Stimulated activated CD4-positive, alpha-beta T cell treated with anti-CD3 and anti-CD28 coated beads, Interleukin-1b, Interleukin-23, amount 100 ng/mL, for 4 hours (primary cell): ENCODE measurements around the gene LRRC61.
"Not testable (repeated sequence)": the region's sequence is repeated elsewhere in the genome, so short reads cannot be mapped to it uniquely, and the experiment has no call there.

Experiments used
- DNase-seq, 2 donors: peaks; one replicate each; pipeline ENCODE4 v3.0.0-alpha.2; 2020; ENCODE audit warnings: low read depth in 2 of 2

LRRC61 gene

DNA sequence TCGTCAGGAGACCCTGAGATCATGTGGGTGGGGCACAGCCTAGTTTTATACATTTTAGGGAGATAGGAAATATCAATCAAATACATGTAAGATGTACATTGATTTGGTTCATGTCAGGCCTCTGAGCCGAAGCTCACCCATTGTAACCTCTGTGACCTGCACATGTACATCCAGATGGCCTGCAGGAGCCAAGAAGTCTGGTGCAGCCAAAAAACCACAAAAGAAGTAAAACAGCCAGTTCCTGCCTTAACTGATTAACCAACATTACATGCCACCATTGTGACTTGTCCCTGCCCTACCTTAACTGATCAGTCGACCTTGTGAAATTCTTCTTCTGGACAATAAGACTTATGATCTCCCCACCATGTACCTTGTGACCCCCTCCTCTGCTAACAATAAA is 16.0 kb upstream of the LRRC61 start:
- no peak for DNase-seq

DNA sequence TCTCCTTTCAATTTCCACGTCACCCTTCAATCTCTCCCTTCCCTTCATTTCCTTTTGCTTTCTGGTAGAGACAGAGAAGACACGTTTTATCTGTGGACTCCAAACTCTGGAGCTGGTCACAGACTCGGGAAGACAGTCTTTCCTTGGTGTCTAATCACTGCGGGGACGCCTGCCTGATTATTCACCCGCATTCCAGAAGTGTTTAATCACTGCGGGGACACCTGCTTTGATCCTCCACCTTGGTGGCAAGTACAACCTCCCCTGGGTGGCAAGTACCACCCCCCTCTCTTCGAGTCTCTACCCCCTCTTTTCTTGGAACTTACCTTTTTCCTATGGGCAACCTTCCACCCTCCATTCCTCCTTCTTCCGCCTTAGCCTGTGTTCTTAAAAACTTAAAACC is 15.3 kb upstream of the LRRC61 start:
- no peak for DNase-seq

DNA sequence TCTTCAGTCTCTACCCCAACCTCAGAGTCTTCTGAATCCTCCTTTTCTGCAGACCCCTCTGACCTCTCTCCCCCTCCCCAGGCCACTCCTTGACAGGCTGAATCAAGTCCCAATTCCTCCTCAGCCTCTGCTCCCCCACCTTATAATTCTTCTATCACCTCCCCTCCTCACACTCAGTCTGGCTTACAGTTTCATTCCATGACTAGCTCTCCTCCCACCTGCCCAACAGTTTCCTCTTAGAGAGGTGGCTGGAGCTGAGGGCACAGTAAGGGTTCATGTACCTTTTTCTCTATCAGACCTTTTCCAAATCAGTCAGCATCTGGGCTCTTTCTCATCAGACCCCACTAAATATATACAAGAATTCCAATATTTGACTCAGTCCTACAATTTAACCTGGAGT is 14.6 kb upstream of the LRRC61 start:
- DNase-seq: no peak

DNA sequence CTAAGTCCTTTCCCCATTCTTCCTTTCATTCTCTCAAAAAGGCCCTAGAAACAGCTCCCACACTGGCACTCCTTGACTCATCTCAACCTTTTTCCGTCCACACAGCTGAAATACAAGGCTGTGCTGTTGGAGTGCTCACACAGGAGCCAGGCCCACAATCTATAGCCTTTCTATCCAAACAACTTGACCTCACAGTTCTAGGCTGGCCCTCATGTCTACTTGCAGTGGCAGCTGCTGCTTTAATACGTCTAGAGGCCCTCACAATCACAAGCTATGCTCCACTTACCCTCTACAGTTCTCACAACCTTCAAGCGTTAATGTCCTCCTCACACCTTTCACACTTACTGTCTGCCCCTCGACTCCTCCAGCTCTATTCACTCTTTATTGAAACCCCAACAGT is 12.0 kb upstream of the LRRC61 start:
- DNase-seq: no peak

DNA sequence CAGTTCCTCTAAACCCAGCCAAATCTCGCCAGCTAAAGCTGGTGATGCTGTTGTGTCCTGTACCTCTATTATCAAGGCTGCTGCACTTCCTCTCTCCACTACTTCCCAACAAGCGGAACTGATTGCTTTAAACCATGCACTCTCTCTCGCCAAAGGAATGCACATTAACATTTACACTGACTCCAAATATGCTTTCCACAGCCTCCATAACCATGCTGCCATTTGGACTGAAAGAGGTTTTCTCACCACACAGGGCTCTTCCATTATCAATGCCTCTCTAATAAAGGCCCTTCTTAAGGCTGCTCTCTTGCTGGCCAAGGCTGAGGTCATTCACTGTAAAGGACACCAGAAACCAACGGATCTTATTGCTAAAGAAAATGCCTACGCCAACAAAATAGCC is 11.4 kb upstream of the LRRC61 start:
- no peak for DNase-seq

DNA sequence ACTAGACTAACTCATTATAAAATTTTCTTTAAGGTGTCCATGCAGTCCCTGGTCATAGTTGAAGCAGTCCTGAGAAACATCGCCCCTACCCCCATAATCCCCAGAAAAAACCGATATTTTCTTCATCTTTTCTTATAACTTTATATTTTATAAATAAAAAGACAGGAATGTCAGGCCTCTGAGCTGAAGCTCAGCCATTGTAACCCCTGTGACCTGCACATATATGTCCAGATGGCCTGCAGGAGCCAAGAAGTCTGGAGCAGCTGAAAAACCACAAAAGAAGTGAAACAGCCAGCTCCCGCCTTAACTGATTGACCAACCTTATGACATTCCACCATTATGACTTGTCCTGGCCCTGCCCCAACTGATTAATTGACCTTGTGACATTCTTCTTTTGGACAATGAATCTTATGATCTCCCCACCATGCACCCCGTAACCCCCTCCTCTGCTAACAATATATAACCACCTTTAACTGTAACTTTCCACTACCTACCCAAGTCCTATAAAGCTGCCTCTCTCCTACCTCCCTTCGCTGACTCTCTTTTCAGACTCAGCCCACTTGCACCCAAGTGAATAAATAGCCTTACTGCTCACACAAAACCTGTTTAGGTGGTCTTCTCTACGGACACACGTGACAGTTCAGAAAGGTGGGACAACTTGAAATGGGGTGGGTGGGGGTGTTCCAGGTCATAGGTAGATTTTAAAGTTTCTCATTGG is 10.3 kb upstream of the LRRC61 start:
- not testable (repeated sequence) for DNase-seq

DNA sequence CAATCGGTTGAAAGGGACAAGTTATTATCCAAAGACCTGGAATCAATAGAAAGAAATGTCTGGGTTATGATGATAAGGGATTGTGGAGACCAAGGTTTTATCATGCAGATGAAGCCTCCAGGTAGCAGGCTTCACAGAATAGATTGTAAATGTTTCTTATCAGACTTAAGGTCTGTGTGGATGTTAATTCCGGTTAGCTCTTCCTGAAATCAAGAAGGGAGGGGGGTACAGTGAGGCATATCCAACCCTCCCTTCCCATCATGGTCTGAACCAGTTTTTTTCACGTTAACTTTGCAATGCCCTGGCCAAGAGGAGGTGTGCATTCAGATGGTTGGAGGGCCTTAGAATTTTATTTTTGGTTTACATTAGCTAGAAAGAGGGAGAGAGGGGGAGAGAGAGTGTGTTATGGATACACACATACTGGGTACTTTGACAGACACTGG is 9.8 kb upstream of the LRRC61 start:
- DNase-seq: no peak

DNA sequence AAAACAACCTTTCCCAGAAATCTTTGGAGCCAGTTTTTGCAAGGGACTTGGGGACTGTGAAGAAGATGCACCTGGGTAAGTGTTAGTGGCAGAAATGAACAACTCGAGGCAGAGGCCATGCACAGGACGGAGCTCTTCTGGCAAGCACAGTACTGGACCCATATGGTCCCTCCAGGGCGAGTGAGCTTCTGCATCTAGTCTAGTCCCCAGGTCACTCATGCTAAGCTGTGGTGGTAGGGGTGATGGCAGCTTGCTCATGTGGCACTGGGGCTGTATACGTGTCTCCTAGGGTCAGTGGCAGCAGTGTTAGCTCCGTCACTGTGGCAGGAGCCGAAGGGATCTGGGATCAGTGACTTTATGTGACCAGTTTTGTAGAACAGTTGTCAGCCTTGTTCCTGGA is 9.3 kb upstream of the LRRC61 start:
- no peak for DNase-seq

DNA sequence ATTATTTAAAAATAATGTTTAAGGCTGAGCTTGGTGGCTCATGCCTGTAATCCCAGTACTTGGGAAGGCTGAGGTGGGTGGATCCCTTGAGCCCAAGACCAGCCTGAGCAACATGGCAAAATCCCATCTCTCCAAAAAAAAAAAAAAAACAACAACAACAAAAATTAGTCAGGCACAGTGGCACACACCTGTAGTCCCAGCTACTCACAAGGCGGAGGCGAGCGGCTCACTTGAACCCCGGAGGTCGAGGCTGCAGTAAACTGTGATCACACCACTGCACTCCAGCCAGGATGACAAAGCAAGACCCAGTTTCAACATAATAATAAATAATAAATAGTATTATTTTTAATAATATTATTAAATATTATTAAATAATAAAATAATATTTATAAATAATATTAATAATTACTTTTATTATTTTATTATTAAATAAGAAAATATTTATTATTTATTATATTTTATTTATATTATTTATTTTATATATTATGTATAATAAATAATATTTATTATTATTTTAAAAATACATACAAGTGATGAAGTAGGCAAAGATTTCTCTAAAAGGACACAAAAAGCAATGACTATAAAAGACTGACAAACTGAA is 8.4 kb upstream of the LRRC61 start:
- DNase-seq: no peak

DNA sequence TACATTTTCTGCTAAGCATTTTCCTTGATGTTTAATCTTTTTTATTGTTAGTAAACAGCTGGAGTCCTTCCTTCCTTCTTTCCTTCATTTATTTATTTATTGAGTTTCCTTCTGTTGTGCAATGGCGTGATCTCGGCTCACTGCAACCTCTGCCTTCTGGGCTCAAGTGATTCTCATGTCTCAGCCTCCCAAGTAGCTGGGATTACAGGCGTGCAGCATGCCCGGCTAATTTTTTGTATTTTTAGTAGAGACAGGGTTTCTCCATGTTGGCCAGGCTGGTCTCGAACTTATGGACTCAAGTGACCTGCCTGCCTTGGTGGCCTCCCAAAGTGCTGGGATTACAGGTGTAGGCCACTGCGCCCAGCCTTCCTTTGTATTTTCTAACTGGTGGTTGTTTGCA is 6.2 kb upstream of the LRRC61 start:
- not testable (repeated sequence) for DNase-seq

DNA sequence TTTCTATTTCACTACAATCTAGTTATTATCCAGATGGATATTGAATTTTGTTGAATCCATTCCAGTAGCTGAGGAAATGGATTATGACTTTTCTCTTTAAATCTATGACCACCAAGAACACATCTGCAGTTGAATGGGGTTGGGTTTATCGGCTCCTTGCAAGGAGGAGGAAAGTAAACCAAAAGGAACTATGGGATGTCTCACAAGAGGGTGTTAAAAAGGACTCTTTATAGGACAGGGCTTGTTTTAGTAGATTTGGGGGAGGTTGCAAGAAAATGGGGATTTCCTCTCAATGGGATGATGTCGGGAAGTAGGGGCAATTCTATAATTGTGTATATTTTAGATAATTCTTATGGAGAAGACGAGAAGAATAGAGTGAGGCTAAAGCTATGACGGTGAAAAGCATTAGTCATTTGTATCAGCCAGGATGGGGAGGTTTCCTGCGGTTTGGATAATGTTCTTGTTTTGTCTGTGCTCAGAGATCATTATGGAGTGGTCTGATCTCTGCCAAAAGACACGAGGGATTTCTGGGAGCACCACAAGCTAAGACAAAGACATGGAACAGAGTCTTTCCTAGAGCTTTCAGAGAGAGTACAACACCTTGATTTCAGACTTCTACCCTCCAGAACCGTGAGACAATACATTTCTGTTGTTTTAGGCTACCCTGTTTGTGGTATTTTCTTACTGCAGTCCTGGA is 5.3 kb upstream of the LRRC61 start:
- DNase-seq: no peak

DNA sequence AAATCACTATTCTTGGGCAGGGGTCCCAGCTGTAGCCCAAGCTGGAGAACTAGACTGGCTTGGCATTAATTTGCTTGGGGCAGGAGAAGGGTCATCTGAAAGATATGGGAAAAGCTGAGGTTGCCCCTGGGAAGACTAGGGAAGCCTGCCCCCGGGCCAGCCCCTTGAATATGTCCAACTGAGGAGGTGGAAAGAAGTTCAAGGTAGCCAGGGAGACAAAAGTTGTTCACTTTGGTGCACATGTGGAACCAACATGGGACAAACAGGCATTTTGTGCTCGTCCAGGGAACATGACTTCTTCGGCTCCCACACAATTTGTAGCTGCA is 1.4 kb upstream of the LRRC61 start:
- DNase-seq: no peak

DNA sequence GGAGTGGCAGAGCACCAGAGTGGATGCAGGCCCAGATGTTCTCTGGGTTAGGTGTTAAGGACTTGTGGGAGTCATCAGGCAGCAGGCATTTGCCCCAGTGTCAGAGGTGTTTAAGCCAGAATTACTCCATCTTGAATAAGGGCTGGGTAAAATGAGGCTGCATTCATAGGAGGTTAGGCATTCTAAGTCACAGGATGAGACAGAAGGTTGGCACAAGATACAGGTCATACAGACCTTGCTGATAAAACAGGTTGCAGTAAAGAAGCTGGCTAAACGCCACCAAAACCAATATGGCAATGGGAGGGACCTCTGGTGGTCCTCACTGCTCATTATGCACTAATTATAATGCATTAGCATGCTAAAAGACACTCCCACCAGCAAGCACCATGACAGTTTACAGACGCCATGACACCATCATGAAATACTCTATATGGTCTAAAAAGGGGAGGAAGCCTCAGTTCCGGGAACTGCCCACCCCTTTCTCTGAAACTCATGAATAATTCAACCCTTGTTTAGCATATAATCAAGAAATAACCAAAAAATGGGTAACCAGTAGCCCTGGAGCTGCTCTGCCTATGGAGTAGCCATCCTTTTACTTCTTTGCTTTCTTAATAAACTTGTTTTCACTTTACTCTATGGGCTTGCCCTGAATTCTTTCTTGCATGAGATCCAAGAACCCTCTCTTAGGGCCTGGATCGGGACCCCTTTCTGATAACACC is 882 bp upstream of the LRRC61 start:
- DNase-seq: peak; percentile 27 to 63

DNA sequence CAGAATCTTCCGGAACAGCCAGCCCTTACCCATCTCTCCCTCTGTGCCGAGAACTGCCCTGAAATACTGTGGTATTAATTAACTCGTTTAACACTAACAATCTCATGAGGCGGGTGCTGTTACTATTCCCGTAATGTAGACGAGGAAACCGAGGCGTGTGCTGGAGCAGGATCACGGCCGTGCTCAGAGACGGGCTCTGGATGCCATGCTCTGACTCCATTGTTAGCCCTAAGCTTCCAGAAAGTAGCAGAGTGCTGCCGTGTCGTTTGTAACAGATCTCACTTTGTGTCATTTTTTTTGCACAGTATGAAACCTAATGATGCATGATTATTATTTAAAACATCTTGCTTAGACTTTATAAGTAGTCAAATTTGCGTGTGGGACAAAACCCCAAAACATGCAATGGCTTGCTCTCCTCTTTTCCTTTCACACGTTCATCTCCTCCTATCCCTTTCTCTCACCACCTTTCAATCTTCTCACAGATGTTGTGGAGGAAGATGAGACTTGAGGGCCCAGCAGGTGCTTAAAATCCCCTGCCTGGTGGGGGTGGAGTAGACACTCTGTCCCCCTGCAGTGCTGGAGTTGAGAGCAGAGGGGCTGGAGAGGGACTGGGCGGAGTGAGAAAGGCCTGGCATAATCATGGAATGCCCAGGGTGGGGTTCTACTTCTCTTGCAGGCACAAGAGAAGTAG is 672 bp downstream of the LRRC61 start:
- DNase-seq: no peak

DNA sequence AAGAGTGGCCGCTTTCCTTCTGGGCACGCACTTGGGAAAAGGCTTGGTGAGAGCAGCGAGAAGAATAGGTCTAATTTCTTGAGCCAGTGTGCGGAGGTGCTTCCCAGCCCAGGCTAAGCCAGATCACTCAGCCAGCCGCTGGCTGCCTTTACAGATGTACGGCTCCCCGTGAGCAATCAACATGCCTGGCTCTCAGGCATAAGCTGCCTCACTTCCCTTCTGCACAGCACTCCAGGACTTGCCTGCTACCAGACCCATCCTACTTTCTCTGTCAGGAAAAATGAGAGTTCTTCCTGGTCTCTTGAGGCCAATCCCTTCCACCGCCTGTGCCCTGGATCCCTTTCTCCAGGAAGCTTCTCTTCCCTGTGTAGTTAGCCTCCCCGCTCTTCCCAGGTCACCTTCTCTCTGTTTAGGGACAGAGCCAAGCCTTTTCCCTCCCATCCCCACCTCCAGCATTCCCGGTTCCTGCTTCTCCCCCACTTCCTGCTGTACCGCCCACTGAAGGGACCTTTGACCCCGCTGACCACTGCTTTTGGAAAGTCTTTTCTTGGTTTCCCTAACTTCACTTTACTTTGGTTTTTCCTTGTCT is 1.3 kb downstream of the LRRC61 start:
- DNase-seq: no peak

DNA sequence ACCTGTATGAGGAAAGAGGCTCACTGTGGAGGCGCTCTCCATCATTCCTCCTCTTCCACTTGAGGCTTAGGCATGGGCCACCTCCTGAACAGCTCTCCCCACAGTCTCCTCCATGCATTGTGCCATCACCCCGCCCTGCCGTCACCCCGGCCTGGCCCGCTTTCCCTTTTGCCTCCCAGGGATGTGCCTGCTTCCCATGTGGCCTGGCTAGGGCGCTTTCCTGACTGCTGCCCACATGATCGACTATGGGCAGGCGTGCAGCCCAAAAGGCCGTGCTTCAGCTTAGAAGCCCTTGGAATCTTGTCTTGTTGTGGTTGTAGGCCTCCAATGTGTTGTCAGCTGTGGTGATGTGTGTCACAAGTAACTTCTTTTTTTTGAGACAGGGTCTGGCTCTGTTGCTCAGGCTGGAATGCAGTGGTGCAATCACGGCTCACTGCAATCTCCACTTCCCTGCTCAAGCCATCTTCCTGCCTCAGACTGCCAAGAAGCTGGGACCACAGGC is 2.0 kb downstream of the LRRC61 start:
- no peak for DNase-seq

DNA sequence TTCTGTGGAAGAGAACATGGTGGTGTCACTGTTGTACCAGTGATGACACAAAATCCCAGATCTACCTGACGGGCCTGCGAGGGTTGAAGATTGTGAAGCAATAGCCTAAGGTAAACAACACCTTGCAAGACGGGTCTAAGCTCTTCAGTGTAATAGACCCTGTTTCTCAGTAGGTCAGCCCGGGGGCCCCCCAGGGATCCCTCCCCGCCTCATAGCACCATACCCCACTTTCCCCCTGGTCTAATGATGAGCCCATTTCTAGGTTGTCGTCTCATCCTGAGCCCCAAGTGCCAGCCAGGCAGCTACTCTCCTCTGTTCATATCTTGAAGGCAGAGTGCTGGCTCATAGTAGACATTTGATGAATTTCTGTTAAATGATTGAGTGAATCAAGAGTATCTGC is 2.7 kb downstream of the LRRC61 start:
- DNase-seq: no peak

DNA sequence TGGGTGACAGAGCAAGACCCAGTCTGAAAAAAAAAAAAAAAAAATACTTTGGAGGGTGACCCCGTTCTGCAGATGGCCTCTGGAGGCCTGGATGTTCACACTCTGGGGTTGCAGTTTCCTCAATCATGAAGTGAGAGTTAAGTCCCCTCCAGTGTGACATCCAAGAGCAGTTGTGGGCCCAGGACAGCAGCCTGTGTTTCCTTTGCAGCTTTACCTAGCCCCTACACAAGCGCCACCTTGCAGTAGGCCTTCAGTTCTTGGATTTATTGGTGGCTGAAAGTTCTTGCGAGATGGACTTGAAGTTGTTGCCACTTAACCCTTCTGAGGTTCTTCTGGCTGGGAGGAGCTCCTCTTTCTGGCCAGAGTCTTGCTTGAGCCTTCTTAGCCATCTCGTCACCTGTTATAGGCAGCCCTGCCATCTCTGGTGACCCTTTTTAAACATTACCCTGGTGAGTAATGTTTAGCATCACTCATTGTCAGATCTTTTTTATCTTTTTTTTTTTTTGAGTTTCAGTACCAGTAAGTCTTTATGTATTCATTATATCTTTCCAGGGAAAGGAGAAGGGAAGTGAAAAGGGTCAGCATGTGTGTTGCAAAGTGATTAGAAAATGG is 3.6 kb downstream of the LRRC61 start:
- DNase-seq: no peak

DNA sequence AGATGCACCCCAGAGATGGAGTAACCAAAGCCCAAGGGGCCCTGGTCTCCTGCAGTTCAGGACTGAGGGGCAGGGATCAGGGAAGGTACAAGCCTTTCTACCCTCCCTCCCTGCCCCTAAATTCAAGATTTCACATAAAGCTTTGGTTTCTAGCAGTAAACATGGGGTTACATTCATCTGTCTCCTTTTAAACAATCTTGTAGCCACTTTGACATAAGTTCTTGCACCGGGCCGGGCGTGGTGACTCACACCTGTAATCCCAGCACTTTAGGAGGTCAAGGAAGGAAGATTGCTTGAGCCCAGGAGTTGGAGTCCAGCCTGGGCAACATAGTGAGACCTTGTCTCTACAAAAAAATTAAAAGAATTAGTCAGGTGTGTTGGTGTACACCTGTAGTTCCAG is 4.2 kb downstream of the LRRC61 start:
- DNase-seq: no peak

DNA sequence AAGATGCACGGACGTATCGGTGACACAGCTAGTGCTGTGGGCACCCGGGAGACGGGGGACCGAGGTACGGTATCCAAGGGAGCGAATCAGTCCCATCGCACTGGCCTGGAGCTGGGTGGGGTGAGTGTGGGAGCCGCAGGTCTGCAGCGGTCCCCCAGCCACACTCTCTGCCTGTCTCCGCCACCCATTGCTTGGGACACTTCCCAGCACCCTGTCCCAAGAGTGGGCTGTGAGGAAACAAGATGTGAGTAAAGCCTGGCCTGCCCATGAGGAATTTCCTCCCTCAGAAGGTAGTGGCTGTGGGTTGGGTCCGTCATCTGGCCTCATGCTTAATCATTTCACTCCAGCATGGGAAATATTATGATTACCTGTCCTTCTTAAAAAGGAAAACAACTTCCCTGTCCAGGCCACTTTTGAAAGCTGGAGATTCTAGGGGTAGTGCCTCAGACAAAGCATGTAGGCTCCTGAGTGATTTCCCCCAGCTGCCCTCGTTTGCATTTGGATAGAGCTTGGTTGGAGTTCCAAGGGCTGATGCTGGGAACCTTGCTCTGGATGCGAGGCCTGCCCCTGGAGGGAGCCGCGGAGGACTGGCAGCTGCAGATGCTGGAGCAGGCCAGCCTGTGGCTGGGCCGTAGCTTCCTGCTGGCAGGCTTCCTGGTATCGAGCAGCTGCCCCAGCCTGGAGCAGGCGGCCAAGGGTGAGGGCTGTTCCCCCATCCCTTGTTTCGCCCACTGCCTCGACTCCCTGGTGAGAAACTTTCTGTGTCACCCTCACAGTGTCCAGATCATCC is 6.4 kb downstream of the LRRC61 start:
- DNase-seq: no peak
